ENCODE results near the gene CCDC9. TPM values are rescaled to one million over a fixed set of nuclear protein-coding genes. Genes with fewer than 3 reads are reported as not detected.

CCDC9 gene
- total RNA-seq, 1 experiment from 2014 or later, result 36.9 TPM

GRCh38 chr19:47269596-47269995 is 13.3 kb downstream of the CCDC9 start:
- Histone ChIP-seq H3K4me2 (ENCODE audit: insufficient read depth, insufficient read length, low read length) (no peak overlapping the region), H3T11ph (ENCODE audit: low read length) (no peak overlapping the region), H2BK20ac (ENCODE audit: low read depth, low read length, poor library complexity, severe bottlenecking) (no peak overlapping the region), H4K5ac (ENCODE audit: insufficient read length, low read depth, low read length) (no peak overlapping the region), H3K9ac (ENCODE audit: extremely low read depth, insufficient read length, low read length) (no peak overlapping the region), H3K79me2 (ENCODE audit: insufficient read depth, low read length) (no peaks in the 10 kb centered on the region), H2BK120ac (ENCODE audit: low read depth, low read length, poor library complexity, severe bottlenecking) (no peak overlapping the region), H2AK5ac (ENCODE audit: insufficient read length, low read length) (no peak overlapping the region), H3K27me3 (ENCODE audit: insufficient read depth, low read length) (no peaks in the 10 kb centered on the region), H2AFZ (ENCODE audit: low read length) (no peak overlapping the region), H3K4ac (ENCODE audit: low read depth, low read length) (no peak overlapping the region), H3K14ac (ENCODE audit: insufficient read depth, low read length) (no peak overlapping the region), H3K79me1 (ENCODE audit: insufficient read depth, low read depth, low read length, poor library complexity, severe bottlenecking) (no peaks in the 10 kb centered on the region), H2BK15ac (ENCODE audit: low read depth, low read length) (no peak overlapping the region), H2BK5ac (ENCODE audit: insufficient read length, low read length) (no peak overlapping the region), H2BK12ac (ENCODE audit: insufficient read length, low read depth, low read length) (no peak overlapping the region), H3K23ac (ENCODE audit: insufficient read length, low read depth, low read length) (no peak overlapping the region), H4K20me1 (ENCODE audit: control insufficient read depth, insufficient read depth, insufficient read length) (no peaks in the 10 kb centered on the region), H3K23me2 (ENCODE audit: insufficient read length, low read depth, low read length, poor library complexity, severe bottlenecking) (peaks cover 12% of the 10 kb centered on the region), H3K9me3 (ENCODE audit: control insufficient read depth, low read depth, low read length) (no peaks in the 10 kb centered on the region), H4K91ac (ENCODE audit: insufficient read length, low read depth, low read length) (no peak overlapping the region), H3K4me1 (ENCODE audit: insufficient read depth, low read length) (peaks cover 5% of the 10 kb centered on the region), H4K8ac (replicated peaks; ENCODE audit: insufficient read length, low read depth, low read length) (no peak overlapping the region), H3K56ac (ENCODE audit: insufficient read length, low read depth, low read length) (no peak overlapping the region), H3K27ac (ENCODE audit: insufficient read length, low read depth, low read length) (no peak overlapping the region), H3K18ac (ENCODE audit: insufficient read length, low read depth, low read length) (no peak overlapping the region)
- WGBS (ENCODE audit: extremely low coverage, insufficient read length, low lambda C conversion rate), result no CpG with 5 or more reads among the region's 7 CpGs
- Mint-ChIP-seq H3K36me3 (ENCODE audit: insufficient read depth in 1 of 3, low read depth in 3 of 3) (peaks cover 26 to 51% (median 48%) of the 10 kb centered on the region in 3 experiments), H3K9me3 (no peaks in the 10 kb centered on the region), H3K27ac (no peak overlapping the region), H3K4me1 (peaks cover 14 to 18% of the 10 kb centered on the region in 2 experiments), H3K4me3 (no peak overlapping the region; a peak in 1 of 5 replicates), H3K27me3 (ENCODE audit: low read depth) (no peaks in the 10 kb centered on the region; the same call in 1 of the 2 replicates)
- no peak for TF ChIP-seq CTCF (conservative IDR thresholded peaks at IDR 0.05)
- DNase-seq, result no peak

All from H9 (cell line).